ENCODE results near the gene C21orf91. TPM values are rescaled to one million over a fixed set of nuclear protein-coding genes. Genes with fewer than 3 reads are reported as not detected.
A peak's percentile ranks its signal among the peaks of the same experiment; 100 is the strongest.

Gene C21orf91
- total RNA-seq, 2 donors from 2014 or later, result 23.2 to 26.1 TPM

- ATAC-seq (replicated peaks), result peak; percentile 14
- peaks cover 50% of the 10 kb centered on the region for H3K36me3 Mint-ChIP-seq (ENCODE audit: low read depth)
- H3K9me3 Mint-ChIP-seq, result no peaks in the 10 kb centered on the region
- H3K4me1 Mint-ChIP-seq, result peaks cover 27% of the 10 kb centered on the region
- peak overlapping the region; percentile 88 for H3K4me3 Mint-ChIP-seq
- no peaks in the 10 kb centered on the region for H3K27me3 Mint-ChIP-seq
- H3K27ac Mint-ChIP-seq, result peak overlapping the region; percentile 81
These were observed 706 bp downstream of the C21orf91 start for GRCh38 chr21:17818186-17819113.

DNA sequence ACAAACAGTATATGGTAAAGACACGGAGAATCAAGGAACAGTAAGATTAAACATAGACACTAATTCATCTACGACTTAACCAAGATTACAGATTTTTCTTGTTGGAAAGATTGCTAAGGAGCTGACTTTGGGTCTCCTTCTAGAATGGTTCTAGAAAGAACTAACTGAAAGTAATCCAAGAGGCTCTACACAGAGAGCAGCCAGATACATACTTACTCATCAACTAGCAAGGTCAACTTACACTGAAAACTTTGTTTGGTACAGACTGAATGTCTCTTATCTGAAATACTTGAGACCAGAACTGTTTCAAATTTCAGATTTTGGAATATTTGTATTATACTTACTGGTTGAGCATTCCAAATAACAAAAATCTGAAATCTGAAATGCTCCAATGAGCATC is 5.8 kb downstream of the C21orf91 start:
- Mint-ChIP-seq H3K4me3 (peak overlapping the region; percentile 88), H3K4me1 (peaks cover 28% of the 10 kb centered on the region), H3K27me3 (no peaks in the 10 kb centered on the region), H3K27ac (no peak overlapping the region), H3K9me3 (peaks cover 7% of the 10 kb centered on the region), H3K36me3 (ENCODE audit: low read depth) (peaks cover 98% of the 10 kb centered on the region)
- peak; percentile 57 for ATAC-seq (replicated peaks)

DNA sequence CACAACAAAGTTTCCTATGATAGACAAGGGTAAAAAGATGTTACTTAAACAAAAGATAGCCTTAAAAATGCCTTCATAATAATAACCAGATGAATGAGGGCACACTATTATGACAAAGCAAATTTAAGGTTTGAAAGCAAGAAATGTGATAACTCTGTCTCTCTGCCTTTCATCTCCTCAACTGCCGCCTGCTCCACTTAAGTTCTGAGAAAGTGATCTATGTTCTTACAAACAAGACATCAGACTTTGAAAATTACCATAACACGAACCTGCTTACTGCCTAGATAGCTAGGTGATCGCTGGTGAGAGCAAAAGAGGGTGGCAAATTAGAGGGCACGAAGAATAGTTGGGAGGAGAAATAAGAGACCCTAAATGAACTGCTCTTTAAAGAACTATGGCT is 13.2 kb downstream of the C21orf91 start:
- peak overlapping the region; percentile 23 for H3K4me3 Mint-ChIP-seq
- peak; percentile 42 for ATAC-seq (replicated peaks)

DNA sequence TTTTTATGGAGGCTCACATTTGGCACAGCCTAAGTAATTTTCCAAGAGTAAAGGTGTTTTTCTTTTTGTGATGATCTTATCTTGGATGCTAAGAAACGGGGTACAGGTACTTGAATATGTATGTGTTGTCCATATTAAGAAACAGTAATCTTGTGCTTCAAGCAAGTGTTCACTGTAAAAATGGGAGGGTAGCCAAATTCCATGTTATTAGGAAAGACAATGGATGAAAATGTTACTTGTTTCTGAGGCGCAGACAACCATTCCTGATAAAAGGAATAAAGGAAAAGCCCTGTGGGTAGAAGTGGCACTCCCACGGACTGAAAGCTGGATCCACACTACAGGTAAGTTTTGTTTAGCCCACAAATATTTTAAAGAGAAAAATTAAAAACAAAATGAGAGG is 15.6 kb downstream of the C21orf91 start:
- Mint-ChIP-seq H3K9me3 (peaks cover 9% of the 10 kb centered on the region), H3K4me3 (peak overlapping the region; percentile 36), H3K4me1 (peaks cover 41% of the 10 kb centered on the region), H3K27me3 (no peaks in the 10 kb centered on the region), H3K36me3 (ENCODE audit: low read depth) (peaks cover 81% of the 10 kb centered on the region), H3K27ac (peak overlapping the region; percentile 47)
- ATAC-seq (replicated peaks), result no peak

More for the DNA sequence above, 13.2 kb downstream of the C21orf91 start:
- no peaks in the 10 kb centered on the region for H3K27me3 Mint-ChIP-seq
- peaks cover 14% of the 10 kb centered on the region for H3K9me3 Mint-ChIP-seq
- peak overlapping the region; percentile 47 for H3K27ac Mint-ChIP-seq
- H3K4me1 Mint-ChIP-seq, result peaks cover 39% of the 10 kb centered on the region
- peaks cover 99% of the 10 kb centered on the region for H3K36me3 Mint-ChIP-seq (ENCODE audit: low read depth)

DNA sequence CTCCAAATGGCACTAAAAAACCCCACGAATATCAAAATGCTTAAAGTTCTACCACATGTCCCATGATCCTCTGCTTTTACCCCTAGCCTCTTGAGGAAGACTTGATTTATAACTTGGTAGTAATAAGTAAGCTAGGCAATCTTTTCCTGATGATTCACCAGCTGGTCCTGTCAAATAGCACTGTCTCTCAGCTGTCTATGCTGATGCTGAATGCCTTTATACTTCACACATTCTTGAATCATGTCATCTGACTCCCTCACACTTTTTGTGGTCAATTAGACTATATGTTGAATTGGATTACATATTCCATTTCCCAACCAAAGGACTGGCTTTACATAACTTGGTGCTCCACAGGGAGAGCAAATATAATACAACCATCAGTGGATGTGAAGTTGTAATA is 16.6 kb downstream of the C21orf91 start:
- Mint-ChIP-seq H3K27me3 (no peaks in the 10 kb centered on the region), H3K4me3 (peak overlapping the region; percentile 0), H3K36me3 (ENCODE audit: low read depth) (peaks cover 71% of the 10 kb centered on the region), H3K4me1 (peaks cover 40% of the 10 kb centered on the region), H3K9me3 (peaks cover 6% of the 10 kb centered on the region), H3K27ac (no peak overlapping the region)
- ATAC-seq (replicated peaks), result peak; percentile 69

DNA sequence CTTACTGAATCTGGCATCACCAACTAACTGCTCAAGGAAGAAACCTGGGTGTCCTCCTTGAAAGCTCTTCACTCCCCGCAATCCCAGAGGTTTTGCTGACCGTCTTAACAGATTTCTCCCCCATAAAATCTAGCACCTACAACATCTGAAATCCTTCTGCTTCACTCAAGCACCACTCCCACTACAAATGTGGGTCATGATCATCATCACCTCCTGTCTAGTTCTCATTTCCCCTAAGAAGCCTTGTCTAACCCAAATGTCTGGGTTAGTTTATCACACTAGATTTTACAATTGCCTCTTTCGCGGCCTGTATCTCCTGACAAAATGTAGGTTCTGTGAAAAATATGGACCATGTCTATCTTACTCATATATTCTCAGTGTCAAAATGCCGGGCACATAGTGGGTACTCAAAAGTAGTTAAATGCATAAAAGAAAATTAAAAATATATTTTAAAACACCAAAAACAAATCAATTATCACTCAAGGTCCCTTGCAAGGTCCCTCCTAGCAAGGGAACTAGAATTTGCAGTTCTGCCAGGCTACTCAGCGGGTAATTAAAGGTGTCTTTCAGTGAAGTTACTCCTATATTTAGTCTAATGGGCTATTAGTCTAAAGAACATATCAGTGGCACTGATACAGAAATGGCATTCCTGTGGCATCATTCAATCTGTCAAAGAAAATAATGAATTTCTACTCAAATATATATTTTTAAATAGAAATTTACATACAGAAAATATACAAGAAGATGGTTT is 19.6 kb downstream of the C21orf91 start:
- H3K36me3 Mint-ChIP-seq (ENCODE audit: low read depth), result peaks cover 67% of the 10 kb centered on the region
- peak overlapping the region; percentile 9 for H3K27ac Mint-ChIP-seq
- peak overlapping the region; percentile 47 for H3K4me3 Mint-ChIP-seq
- no peaks in the 10 kb centered on the region for H3K9me3 Mint-ChIP-seq
- H3K4me1 Mint-ChIP-seq, result peaks cover 39% of the 10 kb centered on the region
- no peaks in the 10 kb centered on the region for H3K27me3 Mint-ChIP-seq
- peak; percentile 49 for ATAC-seq (replicated peaks)

- Mint-ChIP-seq H3K27ac (no peak overlapping the region), H3K9me3 (no peaks in the 10 kb centered on the region), H3K4me3 (peak overlapping the region; percentile 47), H3K4me1 (peaks cover 31% of the 10 kb centered on the region), H3K36me3 (ENCODE audit: low read depth) (peaks cover 67% of the 10 kb centered on the region), H3K27me3 (no peaks in the 10 kb centered on the region)
- ATAC-seq (replicated peaks), result no peak
These were observed 20.4 kb downstream of the C21orf91 start for GRCh38 chr21:17798796-17799195.

- no peak for ATAC-seq (replicated peaks)
- Mint-ChIP-seq H3K9me3 (no peaks in the 10 kb centered on the region), H3K4me3 (no peak overlapping the region), H3K4me1 (peaks cover 28% of the 10 kb centered on the region), H3K36me3 (ENCODE audit: low read depth) (peaks cover 67% of the 10 kb centered on the region), H3K27me3 (no peaks in the 10 kb centered on the region), H3K27ac (no peak overlapping the region)
These were observed 21.2 kb downstream of the C21orf91 start for GRCh38 chr21:17797967-17798366.

DNA sequence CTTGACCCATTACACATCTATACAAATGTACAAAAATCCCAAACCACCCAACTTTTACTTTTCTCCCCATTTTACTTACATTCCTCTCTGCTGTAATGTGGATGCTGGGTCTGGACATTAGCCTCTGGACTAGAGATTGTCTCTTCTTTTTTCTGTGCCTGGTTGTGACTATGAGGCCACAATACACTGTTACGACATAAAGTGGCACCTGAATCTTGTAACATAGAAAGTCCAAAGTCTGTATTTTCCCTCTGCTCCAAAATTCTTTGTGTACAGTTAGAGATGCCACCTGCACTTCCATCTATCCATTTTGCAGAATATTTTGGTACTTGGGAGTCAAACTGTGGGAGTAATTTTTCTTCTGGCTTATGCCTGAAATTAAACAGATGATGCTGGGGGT is 22.7 kb downstream of the C21orf91 start:
- Mint-ChIP-seq H3K9me3 (no peaks in the 10 kb centered on the region), H3K4me3 (peak overlapping the region; percentile 83), H3K27me3 (no peaks in the 10 kb centered on the region), H3K36me3 (ENCODE audit: low read depth) (peaks cover 65% of the 10 kb centered on the region), H3K27ac (peak overlapping the region; percentile 72), H3K4me1 (peaks cover 20% of the 10 kb centered on the region)
- no peak for ATAC-seq (replicated peaks)

DNA sequence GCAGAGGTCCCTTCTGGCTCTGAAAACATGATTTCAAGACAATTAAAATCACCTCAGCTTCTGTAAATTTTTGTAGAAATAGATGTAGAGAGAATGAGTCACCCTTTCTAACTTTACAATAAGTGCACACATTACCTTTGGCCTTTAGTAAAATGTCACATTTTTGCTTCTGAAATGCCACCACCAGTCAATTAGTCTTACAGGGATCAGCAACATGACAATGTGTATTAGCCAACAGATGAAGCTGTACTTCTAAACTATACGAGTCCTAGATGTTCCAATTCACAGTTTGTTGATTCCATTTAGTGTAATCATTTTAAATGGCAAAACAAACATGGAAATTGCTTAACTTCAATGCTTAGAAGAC is 23.1 kb downstream of the C21orf91 start:
- Mint-ChIP-seq H3K4me3 (peak overlapping the region; percentile 83), H3K4me1 (peaks cover 20% of the 10 kb centered on the region), H3K27me3 (no peaks in the 10 kb centered on the region), H3K9me3 (no peaks in the 10 kb centered on the region), H3K36me3 (ENCODE audit: low read depth) (peaks cover 65% of the 10 kb centered on the region), H3K27ac (peak overlapping the region; percentile 72)
- ATAC-seq (replicated peaks), result peak; percentile 59

DNA sequence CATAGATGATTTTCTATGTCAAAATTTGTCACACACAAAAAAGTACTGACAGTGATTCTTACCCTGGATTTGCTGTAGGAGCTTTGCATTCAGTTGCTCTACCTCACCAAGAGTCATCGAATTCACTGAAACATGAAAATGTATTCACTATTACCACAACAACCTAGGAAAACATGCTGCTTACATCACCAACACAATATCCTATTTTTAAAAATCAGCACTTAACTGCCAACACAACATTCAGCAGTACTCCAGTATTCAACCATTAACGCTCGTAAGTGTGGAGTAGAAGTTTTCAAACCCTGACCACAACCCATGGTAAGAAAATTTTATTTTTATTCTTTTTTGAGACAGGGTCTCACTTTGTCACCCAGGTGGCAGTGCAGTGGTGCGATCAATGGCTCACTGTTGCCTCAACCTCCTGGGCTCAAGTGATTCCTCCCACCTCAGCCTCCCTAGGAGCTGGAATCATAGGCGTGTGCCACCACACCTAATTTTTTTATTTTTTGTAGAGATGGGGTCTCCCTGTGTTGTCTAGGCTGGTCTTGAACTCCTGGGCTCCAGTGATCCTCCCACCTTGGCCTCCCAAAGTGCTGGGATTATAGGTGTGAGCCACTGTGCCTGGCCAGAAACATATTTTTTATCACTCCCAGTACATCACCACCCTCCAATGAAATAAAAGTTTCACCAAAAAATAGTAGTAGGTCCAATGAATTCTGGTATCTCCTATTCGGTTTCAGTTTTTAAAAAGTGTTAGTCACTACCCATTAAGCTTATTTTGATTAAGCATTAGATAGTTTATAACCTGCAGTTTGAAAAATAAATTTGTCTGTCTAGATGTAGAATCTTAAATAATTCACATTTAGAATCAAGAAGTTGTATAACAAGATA is 23.8 kb downstream of the C21orf91 start:
- peak; percentile 31 for ATAC-seq (replicated peaks)
- H3K9me3 Mint-ChIP-seq, result no peaks in the 10 kb centered on the region
- peaks cover 64% of the 10 kb centered on the region for H3K36me3 Mint-ChIP-seq (ENCODE audit: low read depth)
- H3K27ac Mint-ChIP-seq, result peak overlapping the region; percentile 72
- H3K4me1 Mint-ChIP-seq, result peaks cover 25% of the 10 kb centered on the region
- no peaks in the 10 kb centered on the region for H3K27me3 Mint-ChIP-seq
- H3K4me3 Mint-ChIP-seq, result peak overlapping the region; percentile 83

- H3K4me3 Mint-ChIP-seq, result peak overlapping the region; percentile 83
- H3K27me3 Mint-ChIP-seq, result no peaks in the 10 kb centered on the region
- H3K36me3 Mint-ChIP-seq (ENCODE audit: low read depth), result peaks cover 64% of the 10 kb centered on the region
- peak overlapping the region; percentile 72 for H3K27ac Mint-ChIP-seq
- H3K4me1 Mint-ChIP-seq, result peaks cover 28% of the 10 kb centered on the region
- ATAC-seq (replicated peaks), result no peak
- no peaks in the 10 kb centered on the region for H3K9me3 Mint-ChIP-seq
These were observed 24.5 kb downstream of the C21orf91 start for GRCh38 chr21:17794518-17795145.

- Mint-ChIP-seq H3K9me3 (no peaks in the 10 kb centered on the region), H3K4me3 (peak overlapping the region; percentile 83), H3K27ac (peak overlapping the region; percentile 72), H3K4me1 (peaks cover 24% of the 10 kb centered on the region), H3K36me3 (ENCODE audit: low read depth) (peaks cover 64% of the 10 kb centered on the region), H3K27me3 (no peaks in the 10 kb centered on the region)
- peak; percentile 68 for ATAC-seq (replicated peaks)
These were observed 25.7 kb downstream of the C21orf91 start for GRCh38 chr21:17793246-17794123.
